IMR-90 (cell line): Measurements from ENCODE around the gene RANGRF. TPM values are rescaled to one million over a fixed set of nuclear protein-coding genes. Genes with fewer than 3 reads are reported as not detected.

Source experiments
- ATAC-seq: fragments of 200-7000 bp; cut with Tn5 transposase; 2 replicates; pipeline ENCODE4 v1.9.1; 2020; ENCODE audit warnings: low read depth, mild to moderate bottlenecking, moderate library complexity
- BruUV-seq: library from RNA; stranded (reverse); fragments of 400-500 nt; replicated peaks from 2 replicates; lab custom pipeline; 2021; lab: Mats Ljungman, UMichigan
- CTCF ChIA-PET: fragments of 300-600 bp; formaldehyde crosslinking; extraction: SDS; loops from one replicate; lab custom pipeline; 2021; ENCODE audit warnings: antibody characterized with exemption; lab: Yijun Ruan, JAX
- POLR2A ChIA-PET: fragments of 300-600 bp; sonication (Branson Sonifier 250); formaldehyde crosslinking; loops from one replicate; lab custom pipeline; 2022; ENCODE audit warnings: antibody characterized with exemption; ENCODE audit not compliant: unreplicated experiment; lab: Charles Lee
- DNase-seq: peaks from one replicate; pipeline ENCODE4 v3.0.0; 2013
- H2AFZ ChIP-seq: replicated peaks from 2 replicates; pipeline ENCODE3; 2013; ENCODE audit warnings: low read length, mild to moderate bottlenecking; ENCODE audit not compliant: poor library complexity
- H2AK5ac ChIP-seq: 2 replicates; pipeline ENCODE4 v1.6.1; 2013; ENCODE audit warnings: low read depth, low read length, inconsistent platforms
- H2AK9ac ChIP-seq: replicated peaks from 2 replicates; pipeline ENCODE3; 2013; ENCODE audit warnings: mild to moderate bottlenecking, low read depth, low read length, moderate library complexity; ENCODE audit not compliant: poor library complexity
- H2BK120ac ChIP-seq: 2 replicates; pipeline ENCODE4 v1.6.1; 2013; ENCODE audit warnings: low read depth, low read length, inconsistent platforms
- H2BK15ac ChIP-seq: 3 replicates; pipeline ENCODE4 v1.6.1; 2013; ENCODE audit warnings: low read depth, low read length, inconsistent platforms
- H2BK20ac ChIP-seq: 2 replicates; pipeline ENCODE4 v1.6.1; 2013; ENCODE audit warnings: low read depth, mild to moderate bottlenecking, inconsistent platforms, low read length, moderate library complexity
- H2BK5ac ChIP-seq: 2 replicates; pipeline ENCODE4 v1.6.1; 2013; ENCODE audit warnings: mild to moderate bottlenecking, low read depth, low read length, inconsistent platforms; ENCODE audit not compliant: poor library complexity, severe bottlenecking
- H3K14ac ChIP-seq: replicated peaks from 2 replicates; pipeline ENCODE4 v1.6.1; 2013; ENCODE audit warnings: low read depth, low read length, inconsistent platforms
- H3K18ac ChIP-seq: 2 replicates; pipeline ENCODE4 v1.6.1; 2013; ENCODE audit warnings: low read depth, low read length, control low read depth
- H3K23ac ChIP-seq: 2 replicates; pipeline ENCODE4 v1.6.1; 2013; ENCODE audit warnings: low read depth, low read length, inconsistent platforms
- H3K27ac ChIP-seq: 2 replicates; pipeline ENCODE4 v1.5.1; 2013; ENCODE audit warnings: mild to moderate bottlenecking, control low read depth, low read length; ENCODE audit not compliant: insufficient read depth
- H3K27me3 ChIP-seq: 2 replicates; pipeline ENCODE4 v1.6.1; 2013; ENCODE audit warnings: low read length; ENCODE audit not compliant: control insufficient read depth, insufficient read depth
- H3K36me3 ChIP-seq: 2 replicates; pipeline ENCODE4 v1.6.1; 2013; ENCODE audit warnings: low read length, mixed read lengths; ENCODE audit not compliant: control insufficient read depth, insufficient read depth
- H3K4ac ChIP-seq: 2 replicates; pipeline ENCODE4 v1.6.1; 2013; ENCODE audit warnings: low read depth, low read length, inconsistent platforms
- H3K4me1 ChIP-seq: 2 replicates; pipeline ENCODE4 v1.6.1; 2013; ENCODE audit warnings: low read length, mixed read lengths; ENCODE audit not compliant: control insufficient read depth, insufficient read depth
- H3K4me2 ChIP-seq: 2 replicates; pipeline ENCODE4 v1.6.1; 2013; ENCODE audit warnings: low read depth, mild to moderate bottlenecking, control low read depth, low read length, moderate library complexity
- H3K4me3 ChIP-seq: 2 replicates; pipeline ENCODE4 v1.5.1; 2013; ENCODE audit warnings: low read depth, mild to moderate bottlenecking, control low read depth, low read length, moderate library complexity; ENCODE audit not compliant: insufficient read depth
- H3K56ac ChIP-seq: 2 replicates; pipeline ENCODE4 v1.6.1; 2013; ENCODE audit warnings: low read length, inconsistent platforms; ENCODE audit not compliant: insufficient read depth; ENCODE audit errors: extremely low read depth
- H3K79me1 ChIP-seq, 2 experiments: 2 replicates each; pipeline ENCODE4 v1.6.1; 2013; ENCODE audit warnings: low read length in 2 of 2, inconsistent platforms in 1 of 2, low read depth in 1 of 2
- H3K9ac ChIP-seq: 2 replicates; pipeline ENCODE4 v1.6.1; 2013; ENCODE audit warnings: low read depth, low read length, control low read depth
- H3K9me1 ChIP-seq: 2 replicates; pipeline ENCODE4 v1.6.1; 2013; ENCODE audit warnings: low read length, inconsistent platforms; ENCODE audit not compliant: insufficient read depth
- H3K9me3 ChIP-seq: 2 replicates; pipeline ENCODE4 v1.6.1; 2013; ENCODE audit warnings: low read length; ENCODE audit not compliant: control insufficient read depth, insufficient read depth
- H4K20me1 ChIP-seq: 2 replicates; pipeline ENCODE4 v1.6.1; 2013; ENCODE audit warnings: low read length, inconsistent platforms; ENCODE audit not compliant: insufficient read depth
- H4K5ac ChIP-seq: 2 replicates; pipeline ENCODE4 v1.6.1; 2013; ENCODE audit warnings: mild to moderate bottlenecking, low read depth, low read length, control low read depth
- H4K8ac ChIP-seq, 2 experiments: 2 replicates each; pipeline ENCODE4 v1.6.1; 2013; ENCODE audit warnings: low read depth in 2 of 2, low read length in 2 of 2, control low read depth in 1 of 2, inconsistent platforms in 1 of 2
- H4K91ac ChIP-seq: 2 replicates; pipeline ENCODE4 v1.6.1; 2013; ENCODE audit warnings: low read depth, low read length, inconsistent platforms; ENCODE audit not compliant: insufficient read depth
- CEBPB ChIP-seq: IDR thresholded peaks from 2 replicates; pipeline ENCODE4 v1.6.1; 2012; ENCODE audit warnings: low read depth, low read length, improper control_type of control experiment
- FOS ChIP-seq: fragments of 150-350 bp; IDR thresholded peaks from 2 replicates; pipeline ENCODE4 v1.6.1; 2016; ENCODE audit warnings: low read depth, low read length
- MAFK ChIP-seq: IDR thresholded peaks from 2 replicates; pipeline ENCODE4 v1.6.1; 2012; ENCODE audit warnings: low read depth, low read length, improper control_type of control experiment
- MAZ ChIP-seq: IDR thresholded peaks from 2 replicates; pipeline ENCODE4 v1.6.1; 2012; ENCODE audit warnings: low read depth, mild to moderate bottlenecking, low read length, improper control_type of control experiment, moderate library complexity, borderline replicate concordance
- POLR2A ChIP-seq: IDR thresholded peaks from 2 replicates; pipeline ENCODE4 v1.6.1; 2012; ENCODE audit warnings: mild to moderate bottlenecking, low read depth, low read length
- SMC3 ChIP-seq: fragments of 150-350 bp; IDR thresholded peaks from 2 replicates; pipeline ENCODE4 v1.6.1; 2016; ENCODE audit warnings: low read depth, mild to moderate bottlenecking, antibody characterized with exemption, low read length, moderate library complexity
- WGBS, 2 experiments: methylation state at CpG; one replicate each; pipeline versions ENCODE4 v1.1.5 to v1.1.7; 2013; ENCODE audit warnings: missing lambda C conversion rate in 2 of 2; ENCODE audit not compliant: insufficient read length in 1 of 2; ENCODE audit errors: extremely low coverage in 2 of 2; 5-methylcytosine and 5-hydroxymethylcytosine counted together
- dilution Hi-C: fragments of 300-500 bp; cut with HindIII; formaldehyde crosslinking; loops from one replicate; pipeline ENCODE4 v1.14.3; 2018; ENCODE audit warnings: low sequenced_read_pairs; ENCODE audit not compliant: unreplicated experiment
- in situ Hi-C: fragments of 300-500 bp; cut with MboI; formaldehyde crosslinking; loops from 3 replicates; pipeline ENCODE4 v1.14.3; 2019; ENCODE audit warnings: low sequenced_read_pairs, inconsistent platforms, mixed read lengths
- intact Hi-C: fragments of 100-400 bp; cut with micrococcal nuclease; formaldehyde crosslinking; loops from 2 replicates; pipeline ENCODE4 v1.10.0; 2022
- polyA plus RNA-seq, 3 experiments: library from polyadenylated mRNA; depleted of rRNA; stranded (reverse); fragments of >200 nt; gene quantifications; 2 replicates each; pipeline ENCODE4 v1.2.3, GENCODE V29; 2012; ENCODE audit warnings: low replicate concordance in 1 of 3
- total RNA-seq: library from RNA; depleted of rRNA; stranded (reverse); fragments of >200 nt; gene quantifications from 2 replicates; pipeline ENCODE4 v1.2.3, GENCODE V29; 2012
- TF ChIP-seq, protein P1 (sequence below): conservative IDR thresholded peaks from 2 replicates; pipeline ENCODE4 v1.5.1; 2012; ENCODE audit warnings: mild to moderate bottlenecking, low read depth, low read length, improper control_type of control experiment
- TF ChIP-seq, protein P2 (sequence below): fragments of 150-350 bp; IDR thresholded peaks from 2 replicates; pipeline ENCODE4 v1.6.1; 2017; ENCODE audit warnings: mild to moderate bottlenecking, antibody characterized with exemption, low read length, low read depth

RANGRF gene
- total and polyA plus RNA-seq, 2 of the 4 experiments (the other 2 are of a cell fraction), result 19.5 to 36.6 TPM

DNA sequence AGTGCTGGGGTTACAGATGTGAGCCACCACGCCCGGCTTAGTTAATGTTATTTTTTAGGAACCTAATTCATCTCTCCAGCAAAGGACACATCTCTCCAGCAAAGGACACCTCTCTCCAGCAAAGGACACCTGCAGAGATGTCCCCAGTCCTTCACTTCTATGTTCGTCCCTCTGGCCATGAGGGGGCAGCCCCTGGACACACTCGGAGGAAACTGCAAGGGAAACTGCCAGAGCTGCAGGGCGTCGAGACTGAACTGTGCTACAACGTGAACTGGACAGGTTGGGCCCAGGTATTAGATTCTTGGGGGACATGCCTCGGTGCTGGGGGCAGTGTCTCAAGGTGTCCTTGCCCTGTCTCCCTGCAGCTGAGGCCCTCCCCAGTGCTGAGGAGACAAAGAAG is 34.7 kb upstream of the RANGRF start:
- no peak overlapping the region for H2AK5ac ChIP-seq
- H3K4me2 ChIP-seq, result no peak overlapping the region
- no peak overlapping the region for H4K8ac ChIP-seq
- no peak overlapping the region for H2BK20ac ChIP-seq
- intact Hi-C loops, result no loop called here
- H2BK5ac ChIP-seq, result no peak overlapping the region
- H2AK9ac ChIP-seq, result no peak overlapping the region
- H3K4ac ChIP-seq, result no peak overlapping the region
- no peak overlapping the region for H3K14ac ChIP-seq
- ATAC-seq, result no peak
- POLR2A ChIA-PET, result no interaction called here
- H3K23ac ChIP-seq, result no peak overlapping the region
- WGBS, 2 experiments, result 85% methylated on average over 5 of the region's 8 CpGs; no CpG with 5 or more reads in 1 of the 2 experiments
- H3K36me3 ChIP-seq, result peaks cover 30% of the 10 kb centered on the region
- dilution Hi-C loops, result no loop called here
- H3K9me3 ChIP-seq, result no peaks in the 10 kb centered on the region
- CTCF ChIA-PET, result no interaction called here
- in situ Hi-C loops, result no loop called here
- H2BK120ac ChIP-seq, result no peak overlapping the region
- H3K79me1 ChIP-seq, result peaks cover 20 to 28% of the 10 kb centered on the region in 2 experiments
- H4K5ac ChIP-seq, result no peak overlapping the region
- TF ChIP-seq MAFK, result no peak
- no peak for TF ChIP-seq MAZ
- TF ChIP-seq, protein P1, sequence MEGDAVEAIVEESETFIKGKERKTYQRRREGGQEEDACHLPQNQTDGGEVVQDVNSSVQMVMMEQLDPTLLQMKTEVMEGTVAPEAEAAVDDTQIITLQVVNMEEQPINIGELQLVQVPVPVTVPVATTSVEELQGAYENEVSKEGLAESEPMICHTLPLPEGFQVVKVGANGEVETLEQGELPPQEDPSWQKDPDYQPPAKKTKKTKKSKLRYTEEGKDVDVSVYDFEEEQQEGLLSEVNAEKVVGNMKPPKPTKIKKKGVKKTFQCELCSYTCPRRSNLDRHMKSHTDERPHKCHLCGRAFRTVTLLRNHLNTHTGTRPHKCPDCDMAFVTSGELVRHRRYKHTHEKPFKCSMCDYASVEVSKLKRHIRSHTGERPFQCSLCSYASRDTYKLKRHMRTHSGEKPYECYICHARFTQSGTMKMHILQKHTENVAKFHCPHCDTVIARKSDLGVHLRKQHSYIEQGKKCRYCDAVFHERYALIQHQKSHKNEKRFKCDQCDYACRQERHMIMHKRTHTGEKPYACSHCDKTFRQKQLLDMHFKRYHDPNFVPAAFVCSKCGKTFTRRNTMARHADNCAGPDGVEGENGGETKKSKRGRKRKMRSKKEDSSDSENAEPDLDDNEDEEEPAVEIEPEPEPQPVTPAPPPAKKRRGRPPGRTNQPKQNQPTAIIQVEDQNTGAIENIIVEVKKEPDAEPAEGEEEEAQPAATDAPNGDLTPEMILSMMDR, result peak; percentile 15; the same call in 1 of the 2 replicates
- TF ChIP-seq FOS, result no peak
- TF ChIP-seq POLR2A, result no peak
- TF ChIP-seq CEBPB, result no peak
- no peak for TF ChIP-seq SMC3
- TF ChIP-seq, protein P2, sequence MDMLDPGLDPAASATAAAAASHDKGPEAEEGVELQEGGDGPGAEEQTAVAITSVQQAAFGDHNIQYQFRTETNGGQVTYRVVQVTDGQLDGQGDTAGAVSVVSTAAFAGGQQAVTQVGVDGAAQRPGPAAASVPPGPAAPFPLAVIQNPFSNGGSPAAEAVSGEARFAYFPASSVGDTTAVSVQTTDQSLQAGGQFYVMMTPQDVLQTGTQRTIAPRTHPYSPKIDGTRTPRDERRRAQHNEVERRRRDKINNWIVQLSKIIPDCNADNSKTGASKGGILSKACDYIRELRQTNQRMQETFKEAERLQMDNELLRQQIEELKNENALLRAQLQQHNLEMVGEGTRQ, result no peak
- no peaks in the 10 kb centered on the region for H4K20me1 ChIP-seq
- DNase-seq, result no peak
- no peak overlapping the region for H3K4me3 ChIP-seq
- H3K56ac ChIP-seq, result no peak overlapping the region
- no peak overlapping the region for H3K18ac ChIP-seq
- no peaks in the 10 kb centered on the region; the same call in 1 of the 2 replicates for H3K4me1 ChIP-seq
- H2BK15ac ChIP-seq, result no peak overlapping the region
- H3K27me3 ChIP-seq, result no peaks in the 10 kb centered on the region
- no TSS peak for BruUV-seq
- H3K9me1 ChIP-seq, result 0 out of 2 replicates have a peak, but pooled peaks cover 4% of the 10 kb centered on the region
- H2AFZ ChIP-seq, result no peak overlapping the region
- no peak overlapping the region for H4K91ac ChIP-seq
- H3K27ac ChIP-seq, result no peak overlapping the region
- H3K9ac ChIP-seq, result no peak overlapping the region
